IMR-90 (cell line): ENCODE measurements around the gene PPL. TPM values are rescaled to one million over a fixed set of nuclear protein-coding genes. Genes with fewer than 3 reads are reported as not detected.

Experiments
- ATAC-seq: fragments of 200-7000 bp; cut with Tn5 transposase; 2 replicates; pipeline ENCODE4 v1.9.1; 2020; ENCODE audit warnings: low read depth, mild to moderate bottlenecking, moderate library complexity
- BruUV-seq: library from RNA; stranded (reverse); fragments of 400-500 nt; replicated peaks from 2 replicates; lab custom pipeline; 2021; lab: Mats Ljungman, UMichigan
- CTCF ChIA-PET: fragments of 300-600 bp; formaldehyde crosslinking; extraction: SDS; loops from one replicate; lab custom pipeline; 2021; ENCODE audit warnings: antibody characterized with exemption; lab: Yijun Ruan, JAX
- POLR2A ChIA-PET: fragments of 300-600 bp; sonication (Branson Sonifier 250); formaldehyde crosslinking; loops from one replicate; lab custom pipeline; 2022; ENCODE audit warnings: antibody characterized with exemption; ENCODE audit not compliant: unreplicated experiment; lab: Charles Lee
- DNase-seq: peaks from one replicate; pipeline ENCODE4 v3.0.0; 2013
- H2AFZ ChIP-seq: replicated peaks from 2 replicates; pipeline ENCODE3; 2013; ENCODE audit warnings: low read length, mild to moderate bottlenecking; ENCODE audit not compliant: poor library complexity
- H2AK5ac ChIP-seq: 2 replicates; pipeline ENCODE4 v1.6.1; 2013; ENCODE audit warnings: low read depth, low read length, inconsistent platforms
- H2AK9ac ChIP-seq: replicated peaks from 2 replicates; pipeline ENCODE3; 2013; ENCODE audit warnings: mild to moderate bottlenecking, low read depth, low read length, moderate library complexity; ENCODE audit not compliant: poor library complexity
- H2BK120ac ChIP-seq: 2 replicates; pipeline ENCODE4 v1.6.1; 2013; ENCODE audit warnings: low read depth, low read length, inconsistent platforms
- H2BK15ac ChIP-seq: 3 replicates; pipeline ENCODE4 v1.6.1; 2013; ENCODE audit warnings: low read depth, low read length, inconsistent platforms
- H2BK20ac ChIP-seq: 2 replicates; pipeline ENCODE4 v1.6.1; 2013; ENCODE audit warnings: low read depth, mild to moderate bottlenecking, inconsistent platforms, low read length, moderate library complexity
- H2BK5ac ChIP-seq: 2 replicates; pipeline ENCODE4 v1.6.1; 2013; ENCODE audit warnings: mild to moderate bottlenecking, low read depth, low read length, inconsistent platforms; ENCODE audit not compliant: poor library complexity, severe bottlenecking
- H3K14ac ChIP-seq: replicated peaks from 2 replicates; pipeline ENCODE4 v1.6.1; 2013; ENCODE audit warnings: low read depth, low read length, inconsistent platforms
- H3K18ac ChIP-seq: 2 replicates; pipeline ENCODE4 v1.6.1; 2013; ENCODE audit warnings: low read depth, low read length, control low read depth
- H3K23ac ChIP-seq: 2 replicates; pipeline ENCODE4 v1.6.1; 2013; ENCODE audit warnings: low read depth, low read length, inconsistent platforms
- H3K27ac ChIP-seq: 2 replicates; pipeline ENCODE4 v1.5.1; 2013; ENCODE audit warnings: mild to moderate bottlenecking, control low read depth, low read length; ENCODE audit not compliant: insufficient read depth
- H3K27me3 ChIP-seq: 2 replicates; pipeline ENCODE4 v1.6.1; 2013; ENCODE audit warnings: low read length; ENCODE audit not compliant: control insufficient read depth, insufficient read depth
- H3K36me3 ChIP-seq: 2 replicates; pipeline ENCODE4 v1.6.1; 2013; ENCODE audit warnings: low read length, mixed read lengths; ENCODE audit not compliant: control insufficient read depth, insufficient read depth
- H3K4ac ChIP-seq: 2 replicates; pipeline ENCODE4 v1.6.1; 2013; ENCODE audit warnings: low read depth, low read length, inconsistent platforms
- H3K4me1 ChIP-seq: 2 replicates; pipeline ENCODE4 v1.6.1; 2013; ENCODE audit warnings: low read length, mixed read lengths; ENCODE audit not compliant: control insufficient read depth, insufficient read depth
- H3K4me2 ChIP-seq: 2 replicates; pipeline ENCODE4 v1.6.1; 2013; ENCODE audit warnings: low read depth, mild to moderate bottlenecking, control low read depth, low read length, moderate library complexity
- H3K4me3 ChIP-seq: 2 replicates; pipeline ENCODE4 v1.5.1; 2013; ENCODE audit warnings: low read depth, mild to moderate bottlenecking, control low read depth, low read length, moderate library complexity; ENCODE audit not compliant: insufficient read depth
- H3K56ac ChIP-seq: 2 replicates; pipeline ENCODE4 v1.6.1; 2013; ENCODE audit warnings: low read length, inconsistent platforms; ENCODE audit not compliant: insufficient read depth; ENCODE audit errors: extremely low read depth
- H3K79me1 ChIP-seq, 2 experiments: 2 replicates each; pipeline ENCODE4 v1.6.1; 2013; ENCODE audit warnings: low read length in 2 of 2, inconsistent platforms in 1 of 2, low read depth in 1 of 2
- H3K9ac ChIP-seq: 2 replicates; pipeline ENCODE4 v1.6.1; 2013; ENCODE audit warnings: low read depth, low read length, control low read depth
- H3K9me1 ChIP-seq: 2 replicates; pipeline ENCODE4 v1.6.1; 2013; ENCODE audit warnings: low read length, inconsistent platforms; ENCODE audit not compliant: insufficient read depth
- H3K9me3 ChIP-seq: 2 replicates; pipeline ENCODE4 v1.6.1; 2013; ENCODE audit warnings: low read length; ENCODE audit not compliant: control insufficient read depth, insufficient read depth
- H4K20me1 ChIP-seq: 2 replicates; pipeline ENCODE4 v1.6.1; 2013; ENCODE audit warnings: low read length, inconsistent platforms; ENCODE audit not compliant: insufficient read depth
- H4K5ac ChIP-seq: 2 replicates; pipeline ENCODE4 v1.6.1; 2013; ENCODE audit warnings: mild to moderate bottlenecking, low read depth, low read length, control low read depth
- H4K8ac ChIP-seq, 2 experiments: 2 replicates each; pipeline ENCODE4 v1.6.1; 2013; ENCODE audit warnings: low read depth in 2 of 2, low read length in 2 of 2, control low read depth in 1 of 2, inconsistent platforms in 1 of 2
- H4K91ac ChIP-seq: 2 replicates; pipeline ENCODE4 v1.6.1; 2013; ENCODE audit warnings: low read depth, low read length, inconsistent platforms; ENCODE audit not compliant: insufficient read depth
- BHLHE40 ChIP-seq: fragments of 150-350 bp; IDR thresholded peaks from 2 replicates; pipeline ENCODE4 v1.6.1; 2016; ENCODE audit warnings: mild to moderate bottlenecking, low read depth, low read length
- CEBPB ChIP-seq: IDR thresholded peaks from 2 replicates; pipeline ENCODE4 v1.6.1; 2012; ENCODE audit warnings: low read depth, low read length, improper control_type of control experiment
- CHD1 ChIP-seq: IDR thresholded peaks from 2 replicates; pipeline ENCODE4 v1.6.1; 2012; ENCODE audit warnings: low read depth, low read length, improper control_type of control experiment
- CTCF ChIP-seq: conservative IDR thresholded peaks from 2 replicates; pipeline ENCODE4 v1.5.1; 2012; ENCODE audit warnings: mild to moderate bottlenecking, low read depth, low read length, improper control_type of control experiment
- ELK1 ChIP-seq: fragments of 150-350 bp; IDR thresholded peaks from 2 replicates; pipeline ENCODE4 v1.6.1; 2016; ENCODE audit warnings: low read depth, mild to moderate bottlenecking, low read length, moderate library complexity, borderline replicate concordance
- FOS ChIP-seq: fragments of 150-350 bp; IDR thresholded peaks from 2 replicates; pipeline ENCODE4 v1.6.1; 2016; ENCODE audit warnings: low read depth, low read length
- MAFK ChIP-seq: IDR thresholded peaks from 2 replicates; pipeline ENCODE4 v1.6.1; 2012; ENCODE audit warnings: low read depth, low read length, improper control_type of control experiment
- MAZ ChIP-seq: IDR thresholded peaks from 2 replicates; pipeline ENCODE4 v1.6.1; 2012; ENCODE audit warnings: low read depth, mild to moderate bottlenecking, low read length, improper control_type of control experiment, moderate library complexity, borderline replicate concordance
- NFE2L2 ChIP-seq: fragments of 150-350 bp; IDR thresholded peaks from 2 replicates; pipeline ENCODE4 v1.6.1; 2016; ENCODE audit warnings: low read depth, mild to moderate bottlenecking, low read length
- POLR2A ChIP-seq: IDR thresholded peaks from 2 replicates; pipeline ENCODE4 v1.6.1; 2012; ENCODE audit warnings: mild to moderate bottlenecking, low read depth, low read length
- RCOR1 ChIP-seq: IDR thresholded peaks from 2 replicates; pipeline ENCODE4 v1.6.1; 2012; ENCODE audit warnings: mild to moderate bottlenecking, low read length, improper control_type of control experiment; ENCODE audit not compliant: insufficient replicate concordance
- RFX5 ChIP-seq: IDR thresholded peaks from 2 replicates; pipeline ENCODE4 v1.8.0; 2012; ENCODE audit warnings: low read depth, mild to moderate bottlenecking, low read length, moderate library complexity
- WGBS, 2 experiments: methylation state at CpG; one replicate each; pipeline versions ENCODE4 v1.1.5 to v1.1.7; 2013; ENCODE audit warnings: missing lambda C conversion rate in 2 of 2; ENCODE audit not compliant: insufficient read length in 1 of 2; ENCODE audit errors: extremely low coverage in 2 of 2; 5-methylcytosine and 5-hydroxymethylcytosine counted together
- dilution Hi-C: fragments of 300-500 bp; cut with HindIII; formaldehyde crosslinking; loops from one replicate; pipeline ENCODE4 v1.14.3; 2018; ENCODE audit warnings: low sequenced_read_pairs; ENCODE audit not compliant: unreplicated experiment
- in situ Hi-C: fragments of 300-500 bp; cut with MboI; formaldehyde crosslinking; loops from 3 replicates; pipeline ENCODE4 v1.14.3; 2019; ENCODE audit warnings: low sequenced_read_pairs, inconsistent platforms, mixed read lengths
- intact Hi-C: fragments of 100-400 bp; cut with micrococcal nuclease; formaldehyde crosslinking; loops from 2 replicates; pipeline ENCODE4 v1.10.0; 2022
- polyA plus RNA-seq, 3 experiments: library from polyadenylated mRNA; depleted of rRNA; stranded (reverse); fragments of >200 nt; gene quantifications; 2 replicates each; pipeline ENCODE4 v1.2.3, GENCODE V29; 2012; ENCODE audit warnings: low replicate concordance in 1 of 3
- total RNA-seq: library from RNA; depleted of rRNA; stranded (reverse); fragments of >200 nt; gene quantifications from 2 replicates; pipeline ENCODE4 v1.2.3, GENCODE V29; 2012

Gene PPL
- total and polyA plus RNA-seq, 2 of the 4 experiments (the other 2 are of a cell fraction) = 0.34 to 0.36 TPM

- no peak overlapping the region for H2BK15ac ChIP-seq
- H3K9me3 ChIP-seq = no peaks in the 10 kb centered on the region
- peaks cover 22 to 72% of the 10 kb centered on the region in 2 experiments for H3K79me1 ChIP-seq
- dilution Hi-C loops = no loop called here
- no peak overlapping the region for H2AK5ac ChIP-seq
- H3K4me2 ChIP-seq = no peak overlapping the region
- in situ Hi-C loops = no loop called here
- ATAC-seq (no peak), DNase-seq (no peak)
- no peak overlapping the region for H2AK9ac ChIP-seq
- BruUV-seq = no TSS peak
- no peak overlapping the region for H4K91ac ChIP-seq
- H3K9ac ChIP-seq = no peak overlapping the region
- peaks cover 52% of the 10 kb centered on the region for H4K20me1 ChIP-seq
- H3K36me3 ChIP-seq = peaks cover 48% of the 10 kb centered on the region
- TF ChIP-seq MAFK (no peak), NFE2L2 (no peak), ELK1 (no peak), CHD1 (no peak), RCOR1 (no peak), CEBPB (no peak), MAZ (no peak), CTCF (no peak), FOS (no peak), BHLHE40 (no peak), POLR2A (no peak), RFX5 (no peak)
- H2AFZ ChIP-seq = no peak overlapping the region
- H3K4me3 ChIP-seq = no peak overlapping the region
- no peak overlapping the region for H2BK20ac ChIP-seq
- 0 out of 2 replicates have a peak, but pooled peaks cover 3% of the 10 kb centered on the region for H3K9me1 ChIP-seq
- no peak overlapping the region for H2BK120ac ChIP-seq
- H3K27ac ChIP-seq = no peak overlapping the region
- no peaks in the 10 kb centered on the region; the same call in 1 of the 2 replicates for H3K4me1 ChIP-seq
- H3K4ac ChIP-seq = no peak overlapping the region
- H2BK5ac ChIP-seq = no peak overlapping the region
- H3K18ac ChIP-seq = no peak overlapping the region
- no peak overlapping the region for H3K14ac ChIP-seq
- H3K27me3 ChIP-seq = no peaks in the 10 kb centered on the region
- no peak overlapping the region for H3K56ac ChIP-seq
- WGBS, 2 experiments = 100% methylated on average over 3 of the region's 7 CpGs; no CpG with 5 or more reads in 1 of the 2 experiments
- no peak overlapping the region for H4K5ac ChIP-seq
- no peak overlapping the region for H4K8ac ChIP-seq
- no peak overlapping the region for H3K23ac ChIP-seq
- ChIA-PET CTCF (no interaction called here), POLR2A (no interaction called here)
- intact Hi-C loops = no loop called here
These were observed 68.4 kb downstream of the PPL start for GRCh38 chr16:4868535-4868934.
